NT2/D1 (cell line): Measurements from ENCODE around the gene NKPD1.

Experiments used
- SUZ12 ChIP-seq: IDR thresholded peaks from 2 replicates; pipeline ENCODE4 v1.6.1; 2011; ENCODE audit not compliant: insufficient read length, insufficient read depth; ENCODE audit errors: extremely low read depth
- YY1 ChIP-seq: IDR thresholded peaks from 2 replicates; pipeline ENCODE4 v1.6.1; 2011; ENCODE audit not compliant: insufficient read length, insufficient read depth
- ZNF274 ChIP-seq: IDR thresholded peaks from 2 replicates; pipeline ENCODE4 v1.6.1; 2011; ENCODE audit warnings: mild to moderate bottlenecking, low read depth, low read length

GRCh38 chr19:45154064-45154827 lies 6.5 kb downstream of the NKPD1 start:
- TF ChIP-seq YY1 (no peak), ZNF274 (no peak), SUZ12 (no peak)
